Measurements from ENCODE around the gene PTPN14.

PTPN14 gene

GRCh38 chr1:214310777-214311690 lies 240.4 kb downstream of the PTPN14 start:
- DNase-seq (ENCODE audit: low read depth in 2 of 2) = no peak

DNA sequence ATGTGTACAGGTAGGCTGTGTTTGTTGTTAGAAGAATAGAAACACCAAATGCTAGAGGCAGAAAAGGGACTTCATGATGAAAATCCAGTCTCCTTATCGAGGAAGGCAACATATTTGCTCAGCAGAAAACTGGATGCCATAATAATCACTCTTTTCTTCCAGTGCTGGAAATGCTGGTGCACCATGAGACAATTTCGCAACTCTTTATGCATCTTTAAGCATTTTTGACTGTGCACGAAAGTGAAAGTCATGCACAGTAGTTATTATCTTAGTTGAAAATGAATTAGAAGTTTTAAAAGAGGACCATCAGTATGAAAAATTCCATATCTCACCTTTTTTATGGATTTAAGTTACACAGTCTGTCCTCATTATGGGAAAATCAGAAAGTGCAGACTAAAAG lies 241.4 kb downstream of the PTPN14 start:
- DNase-seq (ENCODE audit: low read depth in 2 of 2) = no peak

DNA sequence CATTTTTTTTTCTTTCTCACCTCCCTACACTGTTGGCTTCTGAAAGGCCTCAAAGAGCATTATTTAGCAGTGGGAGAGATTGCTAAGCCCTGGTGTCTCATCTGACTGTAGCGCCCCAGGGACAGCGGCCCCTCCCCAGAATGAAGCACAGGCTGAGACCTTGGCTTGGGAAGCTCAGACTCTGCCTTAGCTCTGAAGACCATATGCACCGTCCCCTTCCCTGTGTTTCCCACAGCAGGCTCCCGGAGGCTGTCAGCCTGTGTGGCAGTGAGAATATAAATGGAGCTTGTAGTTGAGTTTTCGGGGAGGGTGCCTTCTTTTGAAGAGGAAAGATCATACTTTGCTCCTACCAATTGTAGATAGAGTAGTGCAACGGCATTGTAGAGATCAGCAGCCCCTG lies 245.1 kb downstream of the PTPN14 start:
- no peak for DNase-seq (ENCODE audit: low read depth in 2 of 2)

DNA sequence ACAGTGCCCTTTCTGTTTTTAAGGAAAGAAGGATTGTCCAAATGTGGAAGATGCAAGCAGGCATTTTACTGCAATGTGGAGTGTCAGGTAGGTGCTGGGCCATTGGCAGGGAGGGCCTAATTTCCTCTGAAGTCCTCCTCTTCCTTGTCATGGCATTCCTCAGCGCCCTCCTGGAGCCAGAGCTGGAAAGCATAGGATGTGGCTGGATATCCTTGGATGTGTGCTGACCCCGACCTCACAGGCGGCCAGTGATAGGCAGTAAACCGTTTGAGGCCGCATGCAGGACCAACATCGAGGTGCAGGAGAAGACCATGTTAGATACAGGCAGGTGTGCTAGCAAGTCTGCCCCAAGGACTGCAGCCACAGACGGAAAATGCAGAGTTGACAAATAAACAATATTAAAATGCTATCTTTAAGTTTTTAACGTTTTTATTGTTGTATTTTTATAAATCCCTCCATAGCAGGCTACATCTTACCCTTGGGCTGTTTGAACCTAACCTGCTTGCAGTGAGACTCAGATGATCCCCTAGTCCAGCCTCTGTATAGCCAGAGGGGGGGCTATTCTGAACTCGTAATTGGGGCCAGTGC lies 246.1 kb downstream of the PTPN14 start:
- DNase-seq (ENCODE audit: low read depth in 2 of 2) = no peak

DNA sequence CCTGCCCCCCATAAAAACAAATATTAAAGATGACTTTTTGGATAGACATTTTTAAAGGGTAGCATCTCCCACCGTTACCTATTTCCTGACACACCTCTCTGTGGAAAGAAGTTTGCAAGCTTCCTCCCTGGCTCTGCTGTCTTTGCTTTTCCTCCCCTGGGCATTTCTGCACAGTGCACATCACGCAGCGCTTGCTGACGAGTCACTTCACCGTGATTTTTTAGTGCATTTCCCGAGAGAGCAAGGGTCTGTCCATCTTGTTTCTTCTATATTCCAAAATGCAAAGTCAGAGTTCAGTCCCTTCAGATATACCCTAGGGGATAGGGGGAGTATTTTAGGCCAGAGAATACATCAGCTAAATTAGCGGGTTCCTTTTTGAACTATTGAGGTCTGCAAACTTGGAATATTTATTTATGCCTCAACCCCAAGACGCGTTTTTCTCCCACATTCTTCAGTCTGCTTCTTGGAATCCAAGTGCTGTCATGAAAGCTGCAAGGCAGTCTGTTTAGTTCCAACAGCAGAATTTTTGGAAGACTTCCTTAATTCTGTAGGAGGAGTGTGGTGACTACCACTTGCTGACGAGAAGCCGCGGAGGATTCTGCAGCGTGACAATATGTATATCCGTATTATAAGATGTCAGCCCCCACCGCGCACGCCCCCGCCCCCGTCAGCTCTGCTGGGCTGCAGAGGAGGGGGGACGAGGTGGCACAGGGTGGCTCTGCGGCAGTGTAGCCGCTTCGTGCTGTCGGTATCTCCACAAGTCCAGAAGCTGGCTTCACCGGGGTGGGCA lies 248.1 kb downstream of the PTPN14 start:
- DNase-seq (ENCODE audit: low read depth in 2 of 2) = no peak

DNA sequence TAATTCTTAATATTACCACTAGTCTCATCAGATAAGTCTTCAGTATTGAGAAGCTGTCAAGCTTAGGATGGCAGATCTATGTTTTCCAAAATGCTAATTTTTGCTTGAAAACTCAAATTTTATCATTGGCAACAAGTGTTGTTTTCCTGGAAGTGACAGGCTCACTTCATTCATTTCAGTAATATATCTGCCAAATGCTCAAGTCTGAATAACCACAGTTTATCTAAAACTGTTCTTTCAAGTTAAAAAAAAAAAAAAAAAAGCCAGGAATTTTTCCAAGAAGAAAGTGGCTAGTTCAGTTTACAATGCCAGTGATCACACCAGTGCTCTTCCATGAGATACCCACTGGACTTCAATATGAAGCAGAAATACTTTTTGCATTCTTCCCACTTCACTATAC lies 249.9 kb downstream of the PTPN14 start:
- DNase-seq (ENCODE audit: low read depth in 2 of 2) = no peak

GRCh38 chr1:214300149-214300780 lies 251.1 kb downstream of the PTPN14 start:
- DNase-seq (ENCODE audit: low read depth in 2 of 2) = no peak

Data from stimulated activated CD4-positive, alpha-beta T cell treated with anti-CD3 and anti-CD28 coated beads, Interleukin-1b, Interleukin-23, amount 100 ng/mL, for 1 hour (primary cell).